Transverse colon (tissue), 4 donors: ENCODE measurements around the gene THTPA. TPM values are rescaled to one million over a fixed set of nuclear protein-coding genes. Genes with fewer than 3 reads are reported as not detected.
A peak's percentile ranks its signal among the peaks of the same experiment; 100 is the strongest.

Experiments
- DNase-seq: peaks from one replicate; pipeline ENCODE4 v3.0.0-alpha.2; 2019
- H3K27ac ChIP-seq, 4 donors: fragments of 200-600 bp; sonication (generic); 2 replicates each; pipeline ENCODE4 v1.5.1; 2016 to 2018; ENCODE audit warnings: inconsistent platforms in 4 of 4
- H3K27me3 ChIP-seq: fragments of 200-600 bp; sonication (generic); 2 replicates; pipeline ENCODE4 v1.5.1; 2017; ENCODE audit warnings: inconsistent platforms
- H3K36me3 ChIP-seq, 4 donors: fragments of 200-600 bp; sonication (generic); 2 replicates each; pipeline ENCODE4 v1.5.1; 2017 to 2019; ENCODE audit warnings: inconsistent platforms in 4 of 4
- H3K4me1 ChIP-seq, 4 donors: fragments of 200-600 bp; sonication (generic); 2 replicates each; pipeline ENCODE4 v1.5.1; 2017 to 2020; ENCODE audit warnings: inconsistent platforms in 4 of 4
- H3K4me3 ChIP-seq, 4 donors: fragments of 200-600 bp; sonication (generic); 1 replicate in 1 of 4; 2 replicates in 3 of 4; pipeline versions ENCODE4 v1.5.1 to v1.6.1; 2017 to 2019; ENCODE audit warnings: inconsistent platforms in 4 of 4
- H3K9me3 ChIP-seq, 2 donors: fragments of 200-600 bp; sonication (generic); 2 replicates each; pipeline ENCODE4 v1.5.1; 2017 to 2019; ENCODE audit warnings: inconsistent platforms in 2 of 2
- EP300 ChIP-seq: sonication (generic); formaldehyde crosslinking; IDR thresholded peaks from one replicate; pipeline ENCODE4 v1.6.1; 2017; ENCODE audit warnings: antibody characterized with exemption, low read depth
- POLR2A ChIP-seq: fragments of 450-650 bp; IDR thresholded peaks from one replicate; pipeline ENCODE4 v1.6.1; 2016; ENCODE audit warnings: antibody characterized with exemption, mild to moderate bottlenecking, moderate library complexity
- POLR2AphosphoS5 ChIP-seq, 3 donors: sonication (generic); formaldehyde crosslinking; IDR thresholded peaks; one replicate each; pipeline ENCODE4 v1.6.1; 2016; ENCODE audit warnings: antibody characterized with exemption in 3 of 3
- WGBS, 2 donors: methylation state at CpG; one replicate each; pipeline ENCODE4 v1.1.5; 2018; ENCODE audit warnings: low coverage in 1 of 2; 5-methylcytosine and 5-hydroxymethylcytosine counted together
- in situ Hi-C, 4 donors: fragments of 200-750 bp; cut with MboI; loops; one replicate each; pipeline versions ENCODE4 v1.15.0 to v1.15.1; 2017; ENCODE audit warnings: low sequenced_read_pairs in 3 of 4, low pct_ligation_motif_present in 1 of 4, low pct_unique_long_range_greater_than_20kb in 1 of 4
- intact Hi-C: fragments of 100-400 bp; cut with DNase I; formaldehyde crosslinking; loops from one replicate; pipeline ENCODE4 v1.15.1; 2023; ENCODE audit warnings: low total_unique reads
- total RNA-seq, 4 donors: library from RNA; depleted of rRNA; stranded (reverse); fragments of >200 nt; gene quantifications; one replicate each; pipeline ENCODE4 v1.1.0, GENCODE V29; 2016
- TF ChIP-seq, protein P1 (sequence below), 5 experiments: fragments of 200-600 bp in 3 of 5; fragments of 450-650 bp in 2 of 5; sonication (generic) in 3 of 5; IDR thresholded peaks; 1 replicate in 2 of 5; 2 replicates in 3 of 5; pipeline ENCODE4 v1.5.1; 2016 to 2017; ENCODE audit warnings: antibody characterized with exemption in 5 of 5, inconsistent platforms in 3 of 5, mild to moderate bottlenecking in 2 of 5, moderate library complexity in 1 of 5

THTPA gene
- total RNA-seq, 4 donors from 2014 or later, result 6.8 to 34.0 (median 26.0) TPM

DNA sequence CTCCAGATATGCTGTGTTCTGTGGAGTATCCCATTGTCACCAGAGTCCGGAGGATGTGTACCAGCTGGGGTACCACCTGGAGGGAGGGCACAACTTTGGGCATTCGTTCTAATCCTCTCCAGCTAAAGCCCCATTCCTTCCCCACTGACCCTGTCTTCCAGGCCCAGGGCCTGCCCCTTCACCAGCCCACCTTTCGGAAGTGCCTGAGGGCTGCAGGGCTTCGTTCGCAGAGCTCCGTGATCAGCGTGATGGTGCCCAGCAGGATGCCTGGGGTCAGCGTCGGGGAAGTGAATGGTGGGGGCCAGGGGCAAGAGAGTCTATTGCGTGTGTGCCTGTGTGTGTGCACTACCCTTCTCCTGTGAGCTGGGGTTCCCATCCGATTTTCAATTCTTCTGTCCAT, 9.6 kb downstream of the THTPA start:
- Histone ChIP-seq H3K27ac (no peak overlapping the region), H3K4me3 (no peak overlapping the region), H3K9me3 (no peaks in the 10 kb centered on the region), H3K36me3 (peaks cover 0 to 8% (median 0%) of the 10 kb centered on the region in 4 donors), H3K4me1 (peaks cover 4 to 19% (median 13%) of the 10 kb centered on the region in 4 donors), H3K27me3 (no peaks in the 10 kb centered on the region)
- in situ Hi-C loops (loop anchor here in 2 of 4 donors (10.0 to 25.0 kb wide), 2 partner anchors 81 to 228 kb away; no protein-coding TSS in a partner anchor), intact Hi-C loops (no loop called here)
- 87% methylated on average over 11 of the region's 11 CpGs; no CpG with 5 or more reads in 1 of the 2 donors for WGBS, 2 donors
- no peak for TF ChIP-seq POLR2A
- no peak for TF ChIP-seq EP300
- TF ChIP-seq POLR2AphosphoS5 (IDR thresholded peaks at IDR 0.05), result no peak
- TF ChIP-seq, protein P1, sequence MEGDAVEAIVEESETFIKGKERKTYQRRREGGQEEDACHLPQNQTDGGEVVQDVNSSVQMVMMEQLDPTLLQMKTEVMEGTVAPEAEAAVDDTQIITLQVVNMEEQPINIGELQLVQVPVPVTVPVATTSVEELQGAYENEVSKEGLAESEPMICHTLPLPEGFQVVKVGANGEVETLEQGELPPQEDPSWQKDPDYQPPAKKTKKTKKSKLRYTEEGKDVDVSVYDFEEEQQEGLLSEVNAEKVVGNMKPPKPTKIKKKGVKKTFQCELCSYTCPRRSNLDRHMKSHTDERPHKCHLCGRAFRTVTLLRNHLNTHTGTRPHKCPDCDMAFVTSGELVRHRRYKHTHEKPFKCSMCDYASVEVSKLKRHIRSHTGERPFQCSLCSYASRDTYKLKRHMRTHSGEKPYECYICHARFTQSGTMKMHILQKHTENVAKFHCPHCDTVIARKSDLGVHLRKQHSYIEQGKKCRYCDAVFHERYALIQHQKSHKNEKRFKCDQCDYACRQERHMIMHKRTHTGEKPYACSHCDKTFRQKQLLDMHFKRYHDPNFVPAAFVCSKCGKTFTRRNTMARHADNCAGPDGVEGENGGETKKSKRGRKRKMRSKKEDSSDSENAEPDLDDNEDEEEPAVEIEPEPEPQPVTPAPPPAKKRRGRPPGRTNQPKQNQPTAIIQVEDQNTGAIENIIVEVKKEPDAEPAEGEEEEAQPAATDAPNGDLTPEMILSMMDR (IDR thresholded peaks at IDR 0.05), result no peak
- no peak for DNase-seq

DNA sequence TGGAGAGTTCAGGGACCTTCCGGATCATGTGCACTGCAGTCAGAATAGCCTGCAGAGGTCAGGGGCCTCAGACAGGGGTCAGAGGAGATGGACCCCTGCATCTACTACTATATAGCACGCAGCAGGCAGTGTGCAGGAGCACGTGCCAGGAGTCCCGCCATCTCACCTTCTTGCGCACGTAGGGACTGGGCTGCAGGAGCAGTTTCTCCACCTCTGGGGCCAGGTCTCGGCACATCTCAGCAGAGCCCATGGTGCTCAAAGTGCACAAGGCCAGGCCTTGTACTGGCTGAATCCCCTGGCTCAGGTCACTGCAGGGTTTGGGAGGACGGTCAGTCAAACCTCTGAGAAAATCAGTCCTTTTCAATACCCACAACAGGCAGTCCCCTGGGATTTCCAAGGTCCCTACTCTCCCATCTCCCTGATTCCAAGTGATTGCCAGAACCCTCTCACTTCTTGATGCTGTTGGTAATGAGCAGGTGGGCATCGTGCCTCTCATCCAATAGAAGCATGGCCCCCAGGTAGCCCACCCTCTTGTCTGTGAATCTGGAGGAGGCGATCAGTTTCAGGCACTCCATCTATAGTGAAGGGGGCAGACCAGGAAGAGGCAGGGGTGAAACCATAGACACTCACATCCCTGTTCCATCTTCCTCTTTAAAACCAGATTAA, 10.2 kb downstream of the THTPA start:
- peaks cover 4 to 19% (median 13%) of the 10 kb centered on the region in 4 donors for H3K4me1 ChIP-seq
- H3K36me3 ChIP-seq, result peaks cover 0 to 5% (median 0%) of the 10 kb centered on the region in 4 donors
- H3K27ac ChIP-seq, result peak overlapping the region in 1 of 4 donors; percentile 85
- no peak for DNase-seq
- no peak for TF ChIP-seq POLR2A
- TF ChIP-seq EP300, result no peak
- no peak for TF ChIP-seq POLR2AphosphoS5 (IDR thresholded peaks at IDR 0.05)
- TF ChIP-seq, protein P1 (IDR thresholded peaks at IDR 0.05), result no peak
- intact Hi-C loops (no loop called here), in situ Hi-C loops (loop anchor here in 2 of 4 donors (10.0 to 25.0 kb wide), 2 partner anchors 81 to 229 kb away; no protein-coding TSS in a partner anchor)
- H3K27me3 ChIP-seq, result no peaks in the 10 kb centered on the region
- H3K4me3 ChIP-seq, result peak overlapping the region in 1 of 4 donors; percentile 75
- H3K9me3 ChIP-seq, result no peaks in the 10 kb centered on the region
- 95 to 100% methylated on average over 1 to 8 of the region's 10 CpGs for WGBS, 2 donors

DNA sequence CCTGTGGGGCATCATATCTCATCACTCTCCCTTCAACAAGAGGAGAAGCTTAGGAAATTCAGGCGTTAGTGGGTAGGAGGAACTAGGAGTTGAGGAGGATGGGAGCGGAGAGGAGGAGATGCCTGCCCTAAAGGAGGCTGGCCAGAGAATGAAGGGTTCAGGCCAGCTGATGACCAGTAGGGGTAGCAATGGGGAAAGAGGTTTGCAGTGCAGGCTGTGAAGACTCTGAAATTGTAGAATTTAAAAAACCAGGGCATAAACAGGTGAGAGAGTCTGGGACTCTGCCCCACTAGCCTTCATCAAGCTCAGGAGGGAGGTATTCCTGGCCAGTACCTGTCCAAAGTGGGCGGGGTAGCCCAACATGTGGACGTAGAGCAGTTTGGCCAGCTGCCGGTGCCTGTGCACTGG, 10.7 kb downstream of the THTPA start:
- Histone ChIP-seq H3K27ac (peak overlapping the region; percentile 81 to 87 (median 84)), H3K36me3 (no peaks in the 10 kb centered on the region), H3K4me3 (peak overlapping the region; percentile 44 to 75 (median 58)), H3K4me1 (peaks cover 4 to 19% (median 13%) of the 10 kb centered on the region in 4 donors), H3K27me3 (no peaks in the 10 kb centered on the region), H3K9me3 (no peaks in the 10 kb centered on the region)
- TF ChIP-seq, protein P1 (IDR thresholded peaks at IDR 0.05), result no peak
- TF ChIP-seq EP300 (no peak), POLR2A (no peak), POLR2AphosphoS5 (IDR thresholded peaks at IDR 0.05) (no peak)
- in situ Hi-C loops, result loop anchor here in 2 of 4 donors (10.0 to 25.0 kb wide), 2 partner anchors 82 to 229 kb away; no protein-coding TSS in a partner anchor
- 12 to 20% methylated on average over 1 to 5 of the region's 5 CpGs for WGBS, 2 donors
- DNase-seq, result no peak
- intact Hi-C loops, result no loop called here

DNA sequence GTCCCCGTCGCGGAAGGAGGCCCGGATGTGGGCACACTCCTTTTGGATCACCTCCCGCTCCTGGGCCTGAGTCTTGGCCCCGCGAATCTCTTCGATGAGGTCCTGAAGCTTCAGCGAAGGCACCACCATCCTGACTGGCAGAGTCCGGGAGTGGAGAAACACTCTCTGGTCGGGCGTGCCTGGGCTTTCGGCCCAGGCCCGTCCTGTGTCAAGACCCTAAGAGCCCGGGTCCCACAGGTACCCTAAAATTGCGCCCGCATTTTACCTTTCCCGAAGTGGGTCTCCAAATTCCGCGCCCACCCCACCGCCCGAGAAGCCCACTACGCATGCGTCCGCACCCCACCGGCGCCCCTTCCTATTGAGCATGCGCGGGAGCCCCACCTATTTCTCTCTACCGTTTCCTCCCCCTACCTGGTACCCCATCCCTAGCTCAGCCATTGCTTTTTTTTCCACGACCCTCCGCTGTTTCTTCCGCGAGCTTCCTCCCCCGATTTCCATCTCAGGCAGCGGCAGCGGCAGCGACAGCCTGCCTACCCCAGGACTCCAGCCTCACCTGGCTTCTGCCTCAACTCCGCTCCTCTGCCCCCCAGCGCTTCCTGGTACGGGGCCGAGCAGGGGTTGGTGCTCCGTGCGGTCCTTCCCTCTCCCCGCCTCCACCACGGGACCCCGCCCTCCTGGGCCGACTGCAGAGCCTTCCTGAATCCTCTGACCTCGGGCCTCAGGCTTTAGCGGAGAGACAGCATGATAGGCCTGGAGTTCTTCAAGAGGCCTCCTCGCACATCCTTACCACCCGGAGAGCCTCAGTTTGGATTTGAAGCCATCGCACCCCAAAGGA, 11.3 kb downstream of the THTPA start, which contains the start of gene AP1G2:
TSS of gene AP1G2 (minus strand) at position 606 of the 835 bp plus-strand sequence. CDS start at position 129, 477 bp downstream.
- 1% methylated on average over 52 of the region's 53 CpGs; no CpG with 5 or more reads in 1 of the 2 donors for WGBS, 2 donors
- Histone ChIP-seq H3K27ac (peak within 1 kb of the TSS; percentile 81 to 87 (median 84)), H3K4me3 (peak within 1 kb of the TSS; percentile 44 to 75 (median 58)), H3K9me3 (no peaks in the 10 kb centered on the region), H3K4me1 (peaks cover 4 to 19% (median 13%) of the 10 kb centered on the region in 4 donors), H3K36me3 (no peaks in the 10 kb centered on the region), H3K27me3 (no peaks in the 10 kb centered on the region)
- TF ChIP-seq EP300 (no peak), POLR2AphosphoS5 (IDR thresholded peaks at IDR 0.05) (peak; percentile 45 to 91 (median 84)), POLR2A (peak; percentile 91)
- TF ChIP-seq, protein P1 (IDR thresholded peaks at IDR 0.05), result no peak
- intact Hi-C loops (no loop called here), in situ Hi-C loops (loop anchor here in 2 of 4 donors (10.0 to 25.0 kb wide), 2 partner anchors 83 to 230 kb away; no protein-coding TSS in a partner anchor)
- DNase-seq, result peak; percentile 96
